Measurements from ENCODE around the gene KDM2A. TPM values are rescaled to one million over a fixed set of nuclear protein-coding genes. Genes with fewer than 3 reads are reported as not detected.

KDM2A gene
- total RNA-seq, 1 donor, result 51.4 TPM

DNA sequence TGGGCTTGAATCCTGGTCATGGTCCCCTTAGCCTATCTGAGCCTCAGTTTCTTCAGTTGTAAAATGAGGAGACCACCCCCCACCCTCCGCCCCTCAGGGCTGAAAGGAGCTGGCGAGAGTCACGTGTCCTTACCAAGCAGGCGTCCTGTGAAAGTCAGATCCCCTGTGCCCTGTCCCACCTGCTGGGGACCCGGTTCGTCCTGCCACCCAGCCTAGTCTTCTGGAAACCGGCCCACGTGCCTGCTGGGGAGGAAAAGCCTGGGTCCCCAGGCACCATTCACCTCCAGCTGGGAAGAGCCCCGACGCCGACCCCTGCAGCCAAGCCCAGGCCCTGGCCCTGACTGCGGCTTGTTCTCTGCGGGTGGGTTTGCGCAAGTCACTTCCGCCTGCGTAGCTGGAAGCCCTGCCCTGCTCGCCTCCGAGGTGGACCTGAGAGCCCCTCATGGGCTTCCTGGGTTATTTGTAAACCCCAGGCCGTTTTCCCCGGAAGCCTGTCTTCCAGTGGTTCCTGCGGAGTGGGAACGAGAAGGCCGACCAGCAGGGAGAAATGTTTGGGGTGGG is 183.6 kb downstream of the KDM2A start:
- peak overlapping the region; percentile 84 for H3K4me3 ChIP-seq (ENCODE audit: low read depth, low read length)
- DNase-seq (ENCODE audit: low read depth), result no peak
- TF ChIP-seq, protein P1, sequence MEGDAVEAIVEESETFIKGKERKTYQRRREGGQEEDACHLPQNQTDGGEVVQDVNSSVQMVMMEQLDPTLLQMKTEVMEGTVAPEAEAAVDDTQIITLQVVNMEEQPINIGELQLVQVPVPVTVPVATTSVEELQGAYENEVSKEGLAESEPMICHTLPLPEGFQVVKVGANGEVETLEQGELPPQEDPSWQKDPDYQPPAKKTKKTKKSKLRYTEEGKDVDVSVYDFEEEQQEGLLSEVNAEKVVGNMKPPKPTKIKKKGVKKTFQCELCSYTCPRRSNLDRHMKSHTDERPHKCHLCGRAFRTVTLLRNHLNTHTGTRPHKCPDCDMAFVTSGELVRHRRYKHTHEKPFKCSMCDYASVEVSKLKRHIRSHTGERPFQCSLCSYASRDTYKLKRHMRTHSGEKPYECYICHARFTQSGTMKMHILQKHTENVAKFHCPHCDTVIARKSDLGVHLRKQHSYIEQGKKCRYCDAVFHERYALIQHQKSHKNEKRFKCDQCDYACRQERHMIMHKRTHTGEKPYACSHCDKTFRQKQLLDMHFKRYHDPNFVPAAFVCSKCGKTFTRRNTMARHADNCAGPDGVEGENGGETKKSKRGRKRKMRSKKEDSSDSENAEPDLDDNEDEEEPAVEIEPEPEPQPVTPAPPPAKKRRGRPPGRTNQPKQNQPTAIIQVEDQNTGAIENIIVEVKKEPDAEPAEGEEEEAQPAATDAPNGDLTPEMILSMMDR (IDR thresholded peaks at IDR 0.05; ENCODE audit: insufficient read depth, low read length), result no peak

DNA sequence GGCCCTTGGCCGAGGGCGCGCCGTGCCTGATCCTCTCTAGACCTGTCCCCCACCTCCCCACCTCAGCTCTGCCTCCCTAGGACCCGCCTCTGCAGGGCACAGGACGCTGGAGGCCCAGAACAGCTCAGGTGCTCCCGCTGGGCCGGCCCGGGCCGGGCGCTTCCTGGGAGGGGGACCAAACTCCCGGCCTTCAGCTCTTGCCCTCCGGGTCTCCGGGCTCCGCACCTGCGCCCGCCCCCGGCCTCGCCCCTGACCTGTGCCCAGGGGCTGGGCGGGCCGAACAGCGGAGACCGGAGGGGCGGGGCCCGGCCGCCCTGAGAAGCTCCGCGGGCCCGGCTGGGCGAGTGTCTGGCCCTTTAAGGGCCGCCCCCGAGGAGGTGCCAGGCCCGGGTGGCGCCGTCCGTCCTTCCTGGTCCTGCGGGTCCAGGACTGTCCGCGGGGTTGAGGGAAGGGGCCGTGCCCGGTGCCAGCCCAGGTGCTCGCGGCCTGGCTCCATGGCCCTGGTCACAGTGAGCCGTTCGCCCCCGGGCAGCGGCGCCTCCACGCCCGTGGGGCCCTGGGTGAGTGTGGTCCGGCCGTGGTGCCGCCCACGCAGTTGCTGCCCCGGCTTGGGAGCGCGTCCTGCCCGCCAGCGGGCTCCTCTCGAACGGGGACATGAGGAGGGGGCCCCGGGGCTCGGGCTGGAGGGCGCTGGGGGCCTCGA is 184.2 kb downstream of the KDM2A start, which contains the start of gene SSH3:
Gene SSH3 (plus strand): TSS at position 399 of the 703 bp plus-strand sequence. CDS start 96 bp downstream, at position 495.
- TF ChIP-seq, protein P1 (IDR thresholded peaks at IDR 0.05; ENCODE audit: insufficient read depth, low read length), result no peak
- peak within 1 kb of the TSS; percentile 84 for H3K4me3 ChIP-seq (ENCODE audit: low read depth, low read length)
- peak; percentile 49 for DNase-seq (ENCODE audit: low read depth)

GRCh38 chr11:67303835-67304411 is 184.9 kb downstream of the KDM2A start:
- peak overlapping the region; percentile 84 for H3K4me3 ChIP-seq (ENCODE audit: low read depth, low read length)
- TF ChIP-seq, protein P1 (IDR thresholded peaks at IDR 0.05; ENCODE audit: insufficient read depth, low read length), result no peak
- DNase-seq (ENCODE audit: low read depth), result no peak

- DNase-seq (ENCODE audit: low read depth), result no peak
- H3K4me3 ChIP-seq (ENCODE audit: low read depth, low read length), result peak overlapping the region; percentile 84
These were observed 185.5 kb downstream of the KDM2A start for GRCh38 chr11:67304511-67305113.

GRCh38 chr11:67306769-67307544 is 187.9 kb downstream of the KDM2A start:
- H3K4me3 ChIP-seq (ENCODE audit: low read depth, low read length), result no peak overlapping the region
- DNase-seq (ENCODE audit: low read depth), result no peak
- TF ChIP-seq, protein P1 (IDR thresholded peaks at IDR 0.05; ENCODE audit: insufficient read depth, low read length), result no peak

More at GRCh38 chr11:67304511-67305113, 185.5 kb downstream of the KDM2A start:
- TF ChIP-seq, protein P1 (IDR thresholded peaks at IDR 0.05; ENCODE audit: insufficient read depth, low read length), result no peak

GRCh38 chr11:67307545-67308001 is 188.5 kb downstream of the KDM2A start:
- no peak for DNase-seq (ENCODE audit: low read depth)
- no peak overlapping the region for H3K4me3 ChIP-seq (ENCODE audit: low read depth, low read length)
- TF ChIP-seq, protein P1 (IDR thresholded peaks at IDR 0.05; ENCODE audit: insufficient read depth, low read length), result no peak
